H1 (cell line): ENCODE measurements around the gene ZSWIM6. TPM values are rescaled to one million over a fixed set of nuclear protein-coding genes. Genes with fewer than 3 reads are reported as not detected.

ENCODE experiments used
- CTCF ChIA-PET: fragments of 300-600 bp; sonication (Branson Sonifier 250); formaldehyde crosslinking; loops from one replicate; lab custom pipeline; 2021; ENCODE audit not compliant: partially characterized antibody; lab: Charles Lee
- POLR2A ChIA-PET: fragments of 300-600 bp; sonication (Branson Sonifier 250); formaldehyde crosslinking; loops from one replicate; lab custom pipeline; 2021; ENCODE audit warnings: inconsistent platforms; ENCODE audit not compliant: partially characterized antibody; lab: Charles Lee
- DNase-seq, 2 experiments: peaks; one replicate each; pipeline versions ENCODE4 v3.0.0 to v3.0.0-alpha.2; 2010 to 2022; ENCODE audit warnings: low spot score in 2 of 2, low read depth in 1 of 2, mixed read lengths in 1 of 2
- FAIRE-seq: peaks from 2 replicates; lab custom pipeline; 2011; peaks lifted over from hg19 to GRCh38; lab: Jason Lieb, UNC
- H2AFZ ChIP-seq: 2 replicates; pipeline ENCODE4 v1.8.1; 2012; ENCODE audit warnings: low read length, inconsistent platforms
- H2AK5ac ChIP-seq: 2 replicates; pipeline ENCODE4 v1.6.1; 2013; ENCODE audit warnings: low read depth, low read length
- H2BK120ac ChIP-seq: replicated peaks from 2 replicates; pipeline ENCODE3; 2013; ENCODE audit warnings: low read depth, low read length, inconsistent platforms
- H2BK12ac ChIP-seq: 2 replicates; pipeline ENCODE4 v1.6.1; 2013; ENCODE audit warnings: low read depth, low read length
- H2BK15ac ChIP-seq: 2 replicates; pipeline ENCODE4 v1.6.1; 2013; ENCODE audit warnings: low read length
- H2BK20ac ChIP-seq: 2 replicates; pipeline ENCODE4 v1.6.1; 2013; ENCODE audit warnings: low read length
- H2BK5ac ChIP-seq: 2 replicates; pipeline ENCODE4 v1.6.1; 2013; ENCODE audit warnings: low read depth, low read length
- H3K14ac ChIP-seq: 2 replicates; pipeline ENCODE4 v1.6.1; 2013; ENCODE audit warnings: inconsistent platforms; ENCODE audit not compliant: insufficient read length
- H3K18ac ChIP-seq: 2 replicates; pipeline ENCODE4 v1.6.1; 2013; ENCODE audit warnings: low read length; ENCODE audit errors: extremely low read depth
- H3K23ac ChIP-seq: 2 replicates; pipeline ENCODE4 v1.6.1; 2013; ENCODE audit warnings: inconsistent platforms; ENCODE audit not compliant: insufficient read length
- H3K23me2 ChIP-seq: 2 replicates; pipeline ENCODE4 v1.6.1; 2013; ENCODE audit warnings: low read depth, low read length
- H3K27ac ChIP-seq: 2 replicates; pipeline ENCODE4 v1.6.1; 2011; ENCODE audit warnings: low read depth, low read length, inconsistent platforms
- H3K27me3 ChIP-seq, 4 experiments: replicated peaks in 1 of 4; 1 replicate in 1 of 4; 2 replicates in 3 of 4; pipeline versions ENCODE4 v1.6.1 to v1.8.1; 2011 to 2013; ENCODE audit warnings: low read length in 3 of 4, mild to moderate bottlenecking in 3 of 4, inconsistent platforms in 2 of 4, mixed read lengths in 2 of 4, moderate library complexity in 1 of 4; ENCODE audit not compliant: control insufficient read depth in 3 of 4, insufficient read depth in 3 of 4; ENCODE audit errors: extremely low read depth in 1 of 4
- H3K36me3 ChIP-seq, 4 experiments: 2 replicates each; pipeline versions ENCODE4 v1.6.1 to v1.8.1; 2011 to 2013; ENCODE audit warnings: mild to moderate bottlenecking in 4 of 4, low read length in 3 of 4, moderate library complexity in 2 of 4, control low read depth in 1 of 4, inconsistent platforms in 1 of 4; ENCODE audit not compliant: insufficient read depth in 4 of 4, control insufficient read depth in 2 of 4
- H3K4ac ChIP-seq: replicated peaks from 2 replicates; pipeline ENCODE3; 2013; ENCODE audit warnings: low read length, low read depth, mixed read lengths, inconsistent platforms; ENCODE audit not compliant: insufficient read length
- H3K4me1 ChIP-seq, 4 experiments: replicated peaks in 1 of 4; 1 replicate in 1 of 4; 2 replicates in 3 of 4; pipeline versions ENCODE4 v1.6.1 to v1.8.1; 2011 to 2013; ENCODE audit warnings: low read length in 3 of 4, inconsistent platforms in 2 of 4, mixed read lengths in 1 of 4; ENCODE audit not compliant: insufficient read depth in 4 of 4, control insufficient read depth in 3 of 4
- H3K4me2 ChIP-seq, 2 experiments: 2 replicates each; pipeline versions ENCODE4 v1.6.1 to v1.8.1; 2011 to 2013; ENCODE audit warnings: low read depth in 2 of 2, low read length in 2 of 2, control low read depth in 1 of 2, inconsistent platforms in 1 of 2, mild to moderate bottlenecking in 1 of 2; ENCODE audit not compliant: insufficient read depth in 1 of 2
- H3K4me3 ChIP-seq, 4 experiments: fragments of 200-600, 300-600 bp in 1 of 4; sonication (generic), shearing (Covaris generic), sonication (Bioruptor Twin) in 1 of 4; 2 replicates each; pipeline versions ENCODE4 v1.5.1 to v1.8.1; 2011 to 2016; ENCODE audit warnings: low read length in 4 of 4, low read depth in 3 of 4, control low read depth in 2 of 4, inconsistent platforms in 2 of 4, mild to moderate bottlenecking in 2 of 4, mixed read lengths in 1 of 4, moderate library complexity in 1 of 4; ENCODE audit not compliant: insufficient read depth in 2 of 4; ENCODE audit errors: extremely low read depth in 1 of 4
- H3K56ac ChIP-seq: replicated peaks from 2 replicates; pipeline ENCODE3; 2013; ENCODE audit warnings: low read depth, mild to moderate bottlenecking, mixed read lengths, low read length, inconsistent platforms; ENCODE audit not compliant: insufficient read length
- H3K79me1 ChIP-seq: 2 replicates; pipeline ENCODE4 v1.6.1; 2013; ENCODE audit warnings: low read depth, low read length, control low read depth
- H3K79me2 ChIP-seq, 2 experiments: 2 replicates each; pipeline versions ENCODE4 v1.6.1 to v1.8.1; 2012 to 2013; ENCODE audit warnings: low read length in 2 of 2, mild to moderate bottlenecking in 2 of 2, inconsistent platforms in 1 of 2; ENCODE audit not compliant: insufficient read depth in 2 of 2, control insufficient read depth in 1 of 2
- H3K9ac ChIP-seq, 4 experiments: replicated peaks in 1 of 4; 1 replicate in 1 of 4; 2 replicates in 3 of 4; pipeline versions ENCODE4 v1.6.1 to v1.8.1; 2011 to 2013; ENCODE audit warnings: low read depth in 3 of 4, low read length in 3 of 4, control low read depth in 2 of 4, mild to moderate bottlenecking in 2 of 4, moderate library complexity in 2 of 4, inconsistent platforms in 1 of 4; ENCODE audit errors: extremely low read depth in 1 of 4
- H3K9me3 ChIP-seq, 2 experiments: 2 replicates each; pipeline versions ENCODE4 v1.6.1 to v1.8.1; 2012 to 2013; ENCODE audit warnings: mild to moderate bottlenecking in 2 of 2, moderate library complexity in 2 of 2, control low read depth in 1 of 2, inconsistent platforms in 1 of 2, low read depth in 1 of 2, low read length in 1 of 2, mixed read lengths in 1 of 2; ENCODE audit not compliant: insufficient read depth in 2 of 2
- H4K20me1 ChIP-seq, 2 experiments: replicated peaks in 1 of 2; 2 replicates each; pipeline versions ENCODE3 to v1.8.1; 2011 to 2013; ENCODE audit warnings: inconsistent platforms in 2 of 2, low read length in 2 of 2, mild to moderate bottlenecking in 1 of 2; ENCODE audit not compliant: insufficient read depth in 2 of 2, control insufficient read depth in 1 of 2
- H4K5ac ChIP-seq: 2 replicates; pipeline ENCODE4 v1.6.1; 2013; ENCODE audit warnings: low read length, low read depth, mixed read lengths, inconsistent platforms; ENCODE audit not compliant: insufficient read length
- H4K8ac ChIP-seq: 2 replicates; pipeline ENCODE4 v1.8.0; 2013; ENCODE audit warnings: mild to moderate bottlenecking, moderate library complexity, low read length, inconsistent platforms; ENCODE audit not compliant: insufficient read depth; ENCODE audit errors: extremely low read depth
- H4K91ac ChIP-seq: replicated peaks from 2 replicates; pipeline ENCODE3; 2013; ENCODE audit warnings: low read length, mixed read lengths, inconsistent platforms; ENCODE audit not compliant: insufficient read length
- EP300 ChIP-seq, 2 experiments: IDR thresholded peaks; 1 replicate in 1 of 2; 2 replicates in 1 of 2; pipeline ENCODE4 v1.6.1; 2011 to 2012; ENCODE audit warnings: low read depth in 2 of 2, low read length in 2 of 2, mild to moderate bottlenecking in 2 of 2, borderline replicate concordance in 1 of 2, inconsistent platforms in 1 of 2, moderate library complexity in 1 of 2
- GABPA ChIP-seq: IDR thresholded peaks from 2 replicates; pipeline ENCODE4 v1.6.1; 2011; ENCODE audit warnings: mild to moderate bottlenecking, low read length, moderate library complexity, borderline replicate concordance; ENCODE audit not compliant: insufficient read depth
- POLR2A ChIP-seq, 2 experiments: IDR thresholded peaks; 1 replicate in 1 of 2; 2 replicates in 1 of 2; pipeline ENCODE4 v1.6.1; 2011; ENCODE audit warnings: low read depth in 2 of 2, low read length in 2 of 2, mild to moderate bottlenecking in 2 of 2; ENCODE audit errors: control extremely low read depth in 1 of 2
- RXRA ChIP-seq: IDR thresholded peaks from 2 replicates; pipeline ENCODE4 v1.6.1; 2011; ENCODE audit warnings: low read depth, mild to moderate bottlenecking, low read length, moderate library complexity; ENCODE audit not compliant: insufficient read depth
- SIN3A ChIP-seq, 2 experiments: IDR thresholded peaks in 1 of 2; conservative IDR thresholded peaks in 1 of 2; 2 replicates each; pipeline ENCODE4 v1.6.1; 2011 to 2012; ENCODE audit warnings: low read length in 2 of 2, improper control_type of control experiment in 1 of 2, low read depth in 1 of 2, mild to moderate bottlenecking in 1 of 2
- TEAD4 ChIP-seq: IDR thresholded peaks from 2 replicates; pipeline ENCODE4 v1.6.1; 2012; ENCODE audit warnings: low read depth, low read length, inconsistent platforms, mixed read lengths
- WGBS, 2 experiments: shearing (Covaris generic) in 1 of 2; methylation state at CpG; one replicate each; pipeline versions ENCODE4 v1.1.6 to v1.1.7; 2013 to 2015; ENCODE audit warnings: low lambda C conversion rate in 2 of 2, mixed read lengths in 2 of 2, inconsistent platforms in 1 of 2, low coverage in 1 of 2, missing lambda C conversion rate in 1 of 2; ENCODE audit not compliant: insufficient replicate concordance in 2 of 2, insufficient coverage in 1 of 2, insufficient read length in 1 of 2; ENCODE audit errors: extremely low coverage in 1 of 2, missing lambda C conversion rate in 1 of 2; 5-methylcytosine and 5-hydroxymethylcytosine counted together
- polyA plus RNA-seq, 7 experiments: library from polyadenylated mRNA; depleted of rRNA in 3 of 7; stranded (reverse) in 5 of 7; unstranded in 2 of 7; fragments of >200 nt in 5 of 7; fragments of 200-250 nt in 2 of 7; gene quantifications; 1 replicate in 5 of 7; 2 replicates in 1 of 7; 4 replicates in 1 of 7; pipeline versions ENCODE4 v1.2.1 to v1.2.3, GENCODE V29; 2011 to 2013; ENCODE audit warnings: missing spikeins in 2 of 7, mixed read lengths in 2 of 7
- total RNA-seq: library from RNA; stranded (reverse); fragmentation: NEBNext Ultra II Directional; extraction: Animal tissue kit (Norgen Biotek cat#: 25700); gene quantifications from 2 replicates; pipeline ENCODE4 v1.2.1, GENCODE V29; 2021

ZSWIM6 gene
- total and polyA plus RNA-seq, 2 of the 8 experiments (the other 6 are each of a cell fraction or from before 2014, with no cell fraction given): 7.9 to 12.4 TPM

GRCh38 chr5:61526207-61526519 is 194.1 kb downstream of the ZSWIM6 start:
- Histone ChIP-seq H3K23ac (no peak overlapping the region), H3K9me3 (no peaks in the 10 kb centered on the region), H3K23me2 (no peaks in the 10 kb centered on the region), H3K4me2 (no peak overlapping the region), H3K18ac (no peak overlapping the region), H4K5ac (no peak overlapping the region), H3K27me3 (no peaks in the 10 kb centered on the region), H3K4ac (no peak overlapping the region), H4K8ac (no peak overlapping the region), H2BK15ac (no peak overlapping the region), H2BK5ac (no peak overlapping the region), H2BK12ac (no peak overlapping the region), H4K20me1 (peaks cover 0 to 2% of the 10 kb centered on the region in 2 experiments), H3K14ac (no peak overlapping the region), H3K4me1 (peaks cover 0 to 2% (median 0%) of the 10 kb centered on the region in 4 experiments; a peak in 1 of 7 replicates), H2AFZ (no peak overlapping the region), H3K27ac (no peak overlapping the region), H4K91ac (no peak overlapping the region), H3K9ac (no peak overlapping the region), H3K56ac (no peak overlapping the region), H3K36me3 (no peaks in the 10 kb centered on the region; a peak in 1 of 8 replicates), H3K4me3 (no peak overlapping the region), H2BK120ac (no peak overlapping the region), H2BK20ac (no peak overlapping the region), H3K79me1 (no peaks in the 10 kb centered on the region; the same call in 1 of the 2 replicates), H2AK5ac (no peak overlapping the region), H3K79me2 (no peaks in the 10 kb centered on the region)
- POLR2A ChIA-PET: interaction anchor here (1.4 kb wide), 1 partner anchor 195 kb away, joined by 4 read pairs; the partner anchor contains the start of gene ZSWIM6
- FAIRE-seq (no peak), DNase-seq (no peak)
- CTCF ChIA-PET: interaction anchor here (0.5 to 1.3 kb wide), 3 partner anchors 57 to 470 kb away, joined by 3 read pairs; no protein-coding TSS in a partner anchor
- WGBS, 2 experiments: 87% methylated on average over 5 of the region's 5 CpGs; no CpG with 5 or more reads in 1 of the 2 experiments
- TF ChIP-seq GABPA (no peak), SIN3A (conservative IDR thresholded peaks at IDR 0.05 in 1 of 2, IDR thresholded peaks at IDR 0.05 in 1 of 2; ENCODE audit: low read depth in 1 of 2, low read length in 2 of 2) (no peak), EP300 (IDR thresholded peaks at IDR 0.05; ENCODE audit: borderline replicate concordance in 1 of 2, low read depth in 2 of 2, low read length in 2 of 2) (no peak), TEAD4 (no peak), RXRA (no peak), POLR2A (IDR thresholded peaks at IDR 0.05; ENCODE audit: control extremely low read depth in 1 of 2, low read depth in 2 of 2, low read length in 2 of 2) (no peak)
